Fibroblast of pulmonary artery (primary cell): Measurements from ENCODE around the gene PSME4.
A peak's percentile ranks its signal among the peaks of the same experiment; 100 is the strongest.
"Not testable (repeated sequence)": the region's sequence is repeated elsewhere in the genome, so short reads cannot be mapped to it uniquely, and the experiment has no call there.

Experiments
- DNase-seq: peaks from one replicate; pipeline ENCODE4 v3.0.0-alpha.2; 2010; ENCODE audit warnings: low read depth
- H3K4me3 ChIP-seq: replicated peaks from 2 replicates; pipeline ENCODE4 v1.5.1; 2011; ENCODE audit warnings: low read depth, mild to moderate bottlenecking, control low read depth, low read length, moderate library complexity
- TF ChIP-seq, protein P1 (sequence below): IDR thresholded peaks from 2 replicates; pipeline ENCODE4 v1.5.1; 2011; ENCODE audit warnings: mild to moderate bottlenecking, control low read depth, low read length, inconsistent platforms; ENCODE audit errors: missing control alignments

The PSME4 gene

GRCh38 chr2:53856272-53856671, 114.5 kb downstream of the PSME4 start:
- no peak for DNase-seq
- H3K4me3 ChIP-seq, result no peak overlapping the region
- TF ChIP-seq, protein P1, sequence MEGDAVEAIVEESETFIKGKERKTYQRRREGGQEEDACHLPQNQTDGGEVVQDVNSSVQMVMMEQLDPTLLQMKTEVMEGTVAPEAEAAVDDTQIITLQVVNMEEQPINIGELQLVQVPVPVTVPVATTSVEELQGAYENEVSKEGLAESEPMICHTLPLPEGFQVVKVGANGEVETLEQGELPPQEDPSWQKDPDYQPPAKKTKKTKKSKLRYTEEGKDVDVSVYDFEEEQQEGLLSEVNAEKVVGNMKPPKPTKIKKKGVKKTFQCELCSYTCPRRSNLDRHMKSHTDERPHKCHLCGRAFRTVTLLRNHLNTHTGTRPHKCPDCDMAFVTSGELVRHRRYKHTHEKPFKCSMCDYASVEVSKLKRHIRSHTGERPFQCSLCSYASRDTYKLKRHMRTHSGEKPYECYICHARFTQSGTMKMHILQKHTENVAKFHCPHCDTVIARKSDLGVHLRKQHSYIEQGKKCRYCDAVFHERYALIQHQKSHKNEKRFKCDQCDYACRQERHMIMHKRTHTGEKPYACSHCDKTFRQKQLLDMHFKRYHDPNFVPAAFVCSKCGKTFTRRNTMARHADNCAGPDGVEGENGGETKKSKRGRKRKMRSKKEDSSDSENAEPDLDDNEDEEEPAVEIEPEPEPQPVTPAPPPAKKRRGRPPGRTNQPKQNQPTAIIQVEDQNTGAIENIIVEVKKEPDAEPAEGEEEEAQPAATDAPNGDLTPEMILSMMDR, result no peak

DNA sequence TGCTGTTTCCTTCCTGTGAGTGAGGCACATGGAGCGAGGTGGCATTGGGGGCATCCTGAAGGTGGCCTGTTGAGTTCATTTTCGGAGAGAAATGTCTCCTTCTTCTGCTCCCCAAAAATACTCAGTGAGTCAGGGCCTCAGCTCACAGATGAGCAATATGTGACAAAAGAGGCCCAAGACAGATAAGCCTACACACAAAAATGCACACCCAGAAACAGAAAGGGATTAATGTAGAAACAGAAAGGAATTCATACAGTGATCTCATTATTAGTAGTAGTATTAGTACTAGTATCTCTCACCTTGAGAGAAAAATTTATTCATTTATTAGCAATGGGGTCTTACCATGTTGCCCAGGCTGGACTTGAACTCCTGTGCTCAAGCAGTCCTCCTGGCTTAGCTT, 116.1 kb downstream of the PSME4 start:
- TF ChIP-seq, protein P1, result no peak
- DNase-seq, result no peak
- no peak overlapping the region for H3K4me3 ChIP-seq

GRCh38 chr2:53852532-53852931, 118.3 kb downstream of the PSME4 start:
- H3K4me3 ChIP-seq, result no peak overlapping the region
- no peak for DNase-seq
- TF ChIP-seq, protein P1, result no peak

GRCh38 chr2:53851052-53851757, 119.6 kb downstream of the PSME4 start:
- DNase-seq, result peak; percentile 45
- H3K4me3 ChIP-seq, result not testable (repeated sequence)

DNA sequence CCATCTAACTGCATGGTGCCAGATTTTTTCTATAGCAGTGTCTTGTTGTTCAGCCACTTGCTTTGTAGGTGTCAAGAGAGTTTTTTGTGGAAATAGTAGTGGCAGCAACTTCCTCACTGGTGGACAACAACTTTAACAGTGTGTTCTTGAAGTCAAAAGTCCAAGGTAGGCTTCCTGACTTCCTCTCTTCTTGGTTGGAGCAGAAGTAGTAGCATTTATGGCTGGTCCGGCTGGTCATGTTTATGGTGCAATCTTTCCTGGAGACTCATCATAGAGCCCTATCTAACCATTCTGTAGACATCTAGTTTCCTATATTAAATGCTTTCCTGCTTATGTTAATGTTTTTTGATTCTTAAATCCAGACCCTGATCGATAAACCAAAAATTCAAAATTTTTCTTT, 122.7 kb downstream of the PSME4 start:
- DNase-seq, result no peak
- TF ChIP-seq, protein P1, result no peak
- no peak overlapping the region for H3K4me3 ChIP-seq

GRCh38 chr2:53843595-53843994, 127.2 kb downstream of the PSME4 start:
- no peak for DNase-seq
- H3K4me3 ChIP-seq, result no peak overlapping the region
- TF ChIP-seq, protein P1, result no peak

DNA sequence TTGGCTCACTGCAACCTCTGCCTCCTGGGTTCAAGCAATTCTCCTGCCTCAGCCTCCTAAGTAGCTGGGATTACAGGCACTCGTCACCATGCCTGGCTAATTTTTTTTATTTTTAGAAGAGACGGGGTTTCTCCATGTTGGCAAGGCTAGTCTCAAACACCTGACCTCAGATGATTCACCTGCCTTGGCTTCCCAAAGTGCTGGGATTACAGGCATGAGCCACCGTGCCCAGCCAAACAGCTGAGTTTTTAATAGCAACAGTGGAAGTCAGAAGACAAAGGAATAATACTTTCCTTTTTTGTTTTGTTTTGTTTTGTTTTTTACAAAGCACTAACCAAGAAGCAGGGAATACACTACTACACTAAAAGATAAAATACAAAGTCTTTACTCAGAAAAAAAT, 127.9 kb downstream of the PSME4 start:
- DNase-seq, result no peak

GRCh38 chr2:53841651-53842050, 129.1 kb downstream of the PSME4 start:
- not testable (repeated sequence) for H3K4me3 ChIP-seq, DNase-seq

More for the DNA sequence above, 127.9 kb downstream of the PSME4 start:
- no peak overlapping the region for H3K4me3 ChIP-seq
- TF ChIP-seq, protein P1, result no peak
